Measurements from ENCODE around the gene HNRNPCL1. TPM values are rescaled to one million over a fixed set of nuclear protein-coding genes. Genes with fewer than 3 reads are reported as not detected.

The HNRNPCL1 gene
- polyA plus RNA-seq, 1 donor (not counting 4 experiments of a cell fraction or from before 2014, with no cell fraction given), result not detected

GRCh38 chr1:12810691-12811408 lies 37.7 kb downstream of the HNRNPCL1 start:
- FAIRE-seq (peak; percentile 75), DNase-seq (ENCODE audit: low read depth, low spot score) (no peak)
- Histone ChIP-seq H4K20me1 (ENCODE audit: control insufficient read depth, extremely low read depth, insufficient read depth, low read length) (no peaks in the 10 kb centered on the region), H3K27ac (ENCODE audit: control insufficient read depth, insufficient read depth, low read length) (peak overlapping the region; percentile 65), H2AFZ (ENCODE audit: control insufficient read depth, low read length) (peak overlapping the region; percentile 71), H3K4me1 (ENCODE audit: control insufficient read depth, extremely low read depth, insufficient read depth, low read length) (peaks cover 25% of the 10 kb centered on the region), H3K27me3 (ENCODE audit: control insufficient read depth, extremely low read depth, insufficient read depth, low read length) (no peaks in the 10 kb centered on the region), H3K36me3 (ENCODE audit: control insufficient read depth in 2 of 2, extremely low read depth in 1 of 2, insufficient read depth in 2 of 2, low read length in 2 of 2) (no peaks in the 10 kb centered on the region), H3K4me2 (ENCODE audit: control insufficient read depth, extremely low read depth, insufficient read depth, low read depth, low read length) (peak overlapping the region; percentile 85), H3K9ac (ENCODE audit: control insufficient read depth, extremely low read depth, insufficient read depth, low read length) (peak overlapping the region; percentile 48), H3K79me2 (ENCODE audit: control insufficient read depth, insufficient read depth, low read length) (no peaks in the 10 kb centered on the region), H3K4me3 (ENCODE audit: control insufficient read depth in 2 of 3, extremely low read depth in 1 of 3, insufficient read depth in 2 of 3, low read depth in 1 of 3, low read length in 3 of 3) (peak overlapping the region in 1 of 3 experiments; percentile 34), H3K9me3 (ENCODE audit: control insufficient read depth, low read depth, low read length) (no peaks in the 10 kb centered on the region), H3K9me1 (ENCODE audit: control insufficient read depth, extremely low read depth, insufficient read depth, low read length) (no peaks in the 10 kb centered on the region)
- no peak for TF ChIP-seq EZH2 (IDR thresholded peaks at IDR 0.05; ENCODE audit: low read length)
- no peak for TF ChIP-seq CTCF (optimal IDR thresholded peaks at IDR 0.05 in 1 of 3, IDR thresholded peaks at IDR 0.05 in 1 of 3, conservative IDR thresholded peaks at IDR 0.05 in 1 of 3; ENCODE audit: extremely low read depth in 1 of 3, insufficient read depth in 2 of 3, low read length in 3 of 3)
- dilution Hi-C loops (cut with MboI; ENCODE audit: extremely low pct_ligation_motif_present, low sequenced_read_pairs), result no loop called here

GRCh38 chr1:12809933-12810332 lies 38.6 kb downstream of the HNRNPCL1 start:
- dilution Hi-C loops (cut with MboI; ENCODE audit: extremely low pct_ligation_motif_present, low sequenced_read_pairs), result no loop called here
- peak overlapping the region; percentile 85 for H3K4me2 ChIP-seq (ENCODE audit: control insufficient read depth, extremely low read depth, insufficient read depth, low read depth, low read length)
- DNase-seq (ENCODE audit: low read depth, low spot score) (no peak), FAIRE-seq (no peak)
- H3K9me3 ChIP-seq (ENCODE audit: control insufficient read depth, low read depth, low read length), result no peaks in the 10 kb centered on the region
- H3K36me3 ChIP-seq (ENCODE audit: control insufficient read depth in 2 of 2, extremely low read depth in 1 of 2, insufficient read depth in 2 of 2, low read length in 2 of 2), result no peaks in the 10 kb centered on the region
- H3K4me1 ChIP-seq (ENCODE audit: control insufficient read depth, extremely low read depth, insufficient read depth, low read length), result peaks cover 25% of the 10 kb centered on the region
- no peaks in the 10 kb centered on the region for H3K79me2 ChIP-seq (ENCODE audit: control insufficient read depth, insufficient read depth, low read length)
- no peak overlapping the region for H2AFZ ChIP-seq (ENCODE audit: control insufficient read depth, low read length)
- no peaks in the 10 kb centered on the region for H4K20me1 ChIP-seq (ENCODE audit: control insufficient read depth, extremely low read depth, insufficient read depth, low read length)
- no peak overlapping the region for H3K4me3 ChIP-seq (ENCODE audit: control insufficient read depth in 2 of 3, extremely low read depth in 1 of 3, insufficient read depth in 2 of 3, low read depth in 1 of 3, low read length in 3 of 3)
- no peak for TF ChIP-seq CTCF (optimal IDR thresholded peaks at IDR 0.05 in 1 of 3, IDR thresholded peaks at IDR 0.05 in 1 of 3, conservative IDR thresholded peaks at IDR 0.05 in 1 of 3; ENCODE audit: extremely low read depth in 1 of 3, insufficient read depth in 2 of 3, low read length in 3 of 3)
- TF ChIP-seq EZH2 (IDR thresholded peaks at IDR 0.05; ENCODE audit: low read length), result no peak
- no peaks in the 10 kb centered on the region for H3K27me3 ChIP-seq (ENCODE audit: control insufficient read depth, extremely low read depth, insufficient read depth, low read length)
- no peak overlapping the region for H3K9ac ChIP-seq (ENCODE audit: control insufficient read depth, extremely low read depth, insufficient read depth, low read length)
- no peak overlapping the region for H3K27ac ChIP-seq (ENCODE audit: control insufficient read depth, insufficient read depth, low read length)
- no peaks in the 10 kb centered on the region for H3K9me1 ChIP-seq (ENCODE audit: control insufficient read depth, extremely low read depth, insufficient read depth, low read length)
